A673 (cell line): ENCODE results near the gene TLE7. TPM values are rescaled to one million over a fixed set of nuclear protein-coding genes. Genes with fewer than 3 reads are reported as not detected.

Source experiments
- BruUV-seq: library from RNA; stranded (reverse); fragments of 400-500 nt; replicated peaks from 2 replicates; lab custom pipeline; 2021; lab: Mats Ljungman, UMichigan
- CTCF ChIA-PET: fragments of 300-600 bp; sonication (Branson Sonifier 250); formaldehyde crosslinking; loops from one replicate; lab custom pipeline; 2022; ENCODE audit warnings: antibody characterized with exemption; lab: Charles Lee
- POLR2A ChIA-PET: fragments of 300-600 bp; sonication (Branson Sonifier 250); formaldehyde crosslinking; loops from one replicate; lab custom pipeline; 2022; ENCODE audit warnings: antibody characterized with exemption; ENCODE audit not compliant: low non-redundant PET; lab: Charles Lee
- DNase-seq: peaks from one replicate; pipeline ENCODE4 v3.0.0-alpha.2; 2015; ENCODE audit warnings: low spot score
- H3K27ac ChIP-seq: fragments of 200-600 bp; sonication (generic); 2 replicates; pipeline ENCODE4 v1.5.1; 2016; ENCODE audit warnings: mixed run types, low read depth, mild to moderate bottlenecking, mixed read lengths, antibody characterized with exemption, low read length; ENCODE audit not compliant: poor library complexity, severe bottlenecking
- H3K27me3 ChIP-seq: fragments of 200-600 bp; sonication (generic); replicated peaks from 2 replicates; pipeline ENCODE4 v1.6.1; 2017; ENCODE audit warnings: mixed run types, low read depth, mild to moderate bottlenecking, mixed read lengths, antibody characterized with exemption, low read length; ENCODE audit not compliant: insufficient read depth, poor library complexity
- H3K36me3 ChIP-seq: fragments of 200-600 bp; sonication (generic); 2 replicates; pipeline ENCODE4 v1.6.1; 2016; ENCODE audit warnings: mixed run types, mild to moderate bottlenecking, mixed read lengths, antibody characterized with exemption, low read length; ENCODE audit not compliant: insufficient read depth, poor library complexity, severe bottlenecking
- H3K4me1 ChIP-seq: fragments of 200-600 bp; sonication (generic); 2 replicates; pipeline ENCODE4 v1.6.1; 2017; ENCODE audit warnings: mixed run types, mild to moderate bottlenecking, mixed read lengths, antibody characterized with exemption, low read length; ENCODE audit not compliant: insufficient read depth, poor library complexity, severe bottlenecking
- H3K4me3 ChIP-seq: fragments of 200-600 bp; sonication (generic); 2 replicates; pipeline ENCODE4 v1.5.1; 2016; ENCODE audit warnings: low read depth, mixed run types, mild to moderate bottlenecking, mixed read lengths, low read length; ENCODE audit not compliant: poor library complexity, severe bottlenecking
- H3K9me3 ChIP-seq: fragments of 200-600 bp; sonication (generic); 2 replicates; pipeline ENCODE4 v1.6.1; 2016; ENCODE audit warnings: mixed run types, low read depth, mild to moderate bottlenecking, mixed read lengths, antibody characterized with exemption, low read length; ENCODE audit not compliant: poor library complexity, severe bottlenecking
- EZH2 ChIP-seq: fragments of 200-600 bp; sonication (generic); IDR thresholded peaks from 2 replicates; pipeline ENCODE4 v1.6.1; 2017; ENCODE audit warnings: borderline replicate concordance, low read depth, mild to moderate bottlenecking, mixed read lengths, antibody characterized with exemption, low read length; ENCODE audit not compliant: poor library complexity, severe bottlenecking
- intact Hi-C: fragments of 100-400 bp; cut with micrococcal nuclease; formaldehyde crosslinking; loops from one replicate; pipeline ENCODE4 v1.10.0; 2022; ENCODE audit not compliant: unreplicated experiment
- total RNA-seq: library from RNA; stranded (reverse); gene quantifications from 2 replicates; pipeline ENCODE4 v1.2.3, GENCODE V29; 2021
- TF ChIP-seq, protein P1 (sequence below): fragments of 300-800, 200-600 bp; sonication (generic); conservative IDR thresholded peaks from 2 replicates; pipeline ENCODE4 v1.5.1; 2017; ENCODE audit warnings: low read depth, mild to moderate bottlenecking, antibody characterized with exemption, low read length, moderate library complexity, mixed read lengths

Gene TLE7
- total RNA-seq, 1 experiment from 2014 or later, result not detected

GRCh38 chr16:71431176-71431575 is 10.7 kb downstream of the TLE7 start:
- Histone ChIP-seq H3K36me3 (no peaks in the 10 kb centered on the region), H3K4me3 (no peak overlapping the region), H3K27ac (no peak overlapping the region), H3K27me3 (peaks cover 42% of the 10 kb centered on the region), H3K4me1 (no peaks in the 10 kb centered on the region), H3K9me3 (no peaks in the 10 kb centered on the region)
- TF ChIP-seq, protein P1, sequence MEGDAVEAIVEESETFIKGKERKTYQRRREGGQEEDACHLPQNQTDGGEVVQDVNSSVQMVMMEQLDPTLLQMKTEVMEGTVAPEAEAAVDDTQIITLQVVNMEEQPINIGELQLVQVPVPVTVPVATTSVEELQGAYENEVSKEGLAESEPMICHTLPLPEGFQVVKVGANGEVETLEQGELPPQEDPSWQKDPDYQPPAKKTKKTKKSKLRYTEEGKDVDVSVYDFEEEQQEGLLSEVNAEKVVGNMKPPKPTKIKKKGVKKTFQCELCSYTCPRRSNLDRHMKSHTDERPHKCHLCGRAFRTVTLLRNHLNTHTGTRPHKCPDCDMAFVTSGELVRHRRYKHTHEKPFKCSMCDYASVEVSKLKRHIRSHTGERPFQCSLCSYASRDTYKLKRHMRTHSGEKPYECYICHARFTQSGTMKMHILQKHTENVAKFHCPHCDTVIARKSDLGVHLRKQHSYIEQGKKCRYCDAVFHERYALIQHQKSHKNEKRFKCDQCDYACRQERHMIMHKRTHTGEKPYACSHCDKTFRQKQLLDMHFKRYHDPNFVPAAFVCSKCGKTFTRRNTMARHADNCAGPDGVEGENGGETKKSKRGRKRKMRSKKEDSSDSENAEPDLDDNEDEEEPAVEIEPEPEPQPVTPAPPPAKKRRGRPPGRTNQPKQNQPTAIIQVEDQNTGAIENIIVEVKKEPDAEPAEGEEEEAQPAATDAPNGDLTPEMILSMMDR, result no peak
- no peak for TF ChIP-seq EZH2
- no peak for DNase-seq
- BruUV-seq, result no TSS peak
- intact Hi-C loops, result no loop called here
- ChIA-PET CTCF (no interaction called here), POLR2A (no interaction called here)

GRCh38 chr16:71430744-71431143 is 11.1 kb downstream of the TLE7 start:
- Histone ChIP-seq H3K27ac (no peak overlapping the region), H3K27me3 (peaks cover 43% of the 10 kb centered on the region), H3K36me3 (no peaks in the 10 kb centered on the region), H3K4me3 (no peak overlapping the region), H3K4me1 (no peaks in the 10 kb centered on the region), H3K9me3 (no peaks in the 10 kb centered on the region)
- CTCF ChIA-PET, result no interaction called here
- POLR2A ChIA-PET, result no interaction called here
- intact Hi-C loops, result no loop called here
- DNase-seq, result no peak
- BruUV-seq, result no TSS peak
- no peak for TF ChIP-seq EZH2
- TF ChIP-seq, protein P1, result no peak

- intact Hi-C loops, result no loop called here
- Histone ChIP-seq H3K27ac (no peak overlapping the region), H3K9me3 (no peaks in the 10 kb centered on the region), H3K36me3 (no peaks in the 10 kb centered on the region), H3K4me3 (no peak overlapping the region), H3K27me3 (peaks cover 54% of the 10 kb centered on the region), H3K4me1 (no peaks in the 10 kb centered on the region)
- POLR2A ChIA-PET, result interaction anchor here (0.6 kb wide), 1 partner anchor 111 kb away, joined by 6 read pairs; no protein-coding TSS in a partner anchor
- DNase-seq, result no peak
- BruUV-seq, result no TSS peak
- no peak for TF ChIP-seq EZH2
- TF ChIP-seq, protein P1, result no peak
- CTCF ChIA-PET, result interaction anchor here (0.6 kb wide), 2 partner anchors 486 to 837 kb away, joined by 3 to 12 read pairs; no protein-coding TSS in a partner anchor
Measured at GRCh38 chr16:71429581-71429980, 12.3 kb downstream of the TLE7 start.
